HUES48 (cell line): Measurements from ENCODE around the gene SNAP91.
"Not testable (repeated sequence)": the region's sequence is repeated elsewhere in the genome, so short reads cannot be mapped to it uniquely, and the experiment has no call there.

Experiments used
- H3K27ac ChIP-seq: one replicate; pipeline ENCODE4 v1.7.0; 2013; ENCODE audit warnings: low read depth, low read length, inconsistent platforms
- H3K27me3 ChIP-seq: 2 replicates; pipeline ENCODE4 v1.6.1; 2013; ENCODE audit warnings: mild to moderate bottlenecking, low read length; ENCODE audit not compliant: control insufficient read depth, insufficient read depth
- H3K36me3 ChIP-seq: 2 replicates; pipeline ENCODE4 v1.6.1; 2013; ENCODE audit warnings: low read length; ENCODE audit not compliant: control insufficient read depth, insufficient read depth
- H3K4me1 ChIP-seq: 2 replicates; pipeline ENCODE4 v1.6.1; 2013; ENCODE audit warnings: mild to moderate bottlenecking, low read length; ENCODE audit not compliant: control insufficient read depth, insufficient read depth
- H3K4me3 ChIP-seq: 2 replicates; pipeline ENCODE4 v1.5.1; 2013; ENCODE audit warnings: mild to moderate bottlenecking, low read depth, low read length
- H3K9ac ChIP-seq: 2 replicates; pipeline ENCODE4 v1.6.1; 2013; ENCODE audit warnings: mild to moderate bottlenecking, low read depth, low read length, moderate library complexity
- H3K9me3 ChIP-seq: 2 replicates; pipeline ENCODE4 v1.6.1; 2013; ENCODE audit warnings: low read length; ENCODE audit not compliant: control insufficient read depth, insufficient read depth

SNAP91 gene

GRCh38 chr6:83550482-83550881 is 158.4 kb downstream of the SNAP91 start:
- H3K27ac ChIP-seq, H3K36me3 ChIP-seq, H3K9ac ChIP-seq, H3K4me3 ChIP-seq, H3K4me1 ChIP-seq, H3K9me3 ChIP-seq, H3K27me3 ChIP-seq: not testable (repeated sequence)

GRCh38 chr6:83546636-83547035 is 162.3 kb downstream of the SNAP91 start:
- H3K27me3 ChIP-seq, result no peaks in the 10 kb centered on the region
- no peaks in the 10 kb centered on the region for H3K9me3 ChIP-seq
- no peak overlapping the region for H3K27ac ChIP-seq
- no peak overlapping the region for H3K4me3 ChIP-seq
- H3K9ac ChIP-seq, result no peak overlapping the region
- no peaks in the 10 kb centered on the region for H3K4me1 ChIP-seq
- no peaks in the 10 kb centered on the region for H3K36me3 ChIP-seq

GRCh38 chr6:83539678-83540077 is 169.2 kb downstream of the SNAP91 start:
- H3K4me3 ChIP-seq, result no peak overlapping the region
- H3K4me1 ChIP-seq, result no peaks in the 10 kb centered on the region
- H3K36me3 ChIP-seq, result no peaks in the 10 kb centered on the region
- H3K27ac ChIP-seq, result no peak overlapping the region
- no peaks in the 10 kb centered on the region for H3K9me3 ChIP-seq
- H3K9ac ChIP-seq, result no peak overlapping the region
- H3K27me3 ChIP-seq, result no peaks in the 10 kb centered on the region

GRCh38 chr6:83536647-83537589 is 172.0 kb downstream of the SNAP91 start:
- no peaks in the 10 kb centered on the region for H3K36me3 ChIP-seq
- no peaks in the 10 kb centered on the region for H3K4me1 ChIP-seq
- H3K27ac ChIP-seq, result no peak overlapping the region
- H3K9me3 ChIP-seq, result no peaks in the 10 kb centered on the region
- no peak overlapping the region for H3K4me3 ChIP-seq
- H3K27me3 ChIP-seq, result no peaks in the 10 kb centered on the region
- no peak overlapping the region for H3K9ac ChIP-seq

- no peaks in the 10 kb centered on the region for H3K9me3 ChIP-seq
- no peak overlapping the region for H3K27ac ChIP-seq
- no peaks in the 10 kb centered on the region for H3K27me3 ChIP-seq
- no peaks in the 10 kb centered on the region for H3K36me3 ChIP-seq
- no peaks in the 10 kb centered on the region for H3K4me1 ChIP-seq
- H3K4me3 ChIP-seq, result no peak overlapping the region
- H3K9ac ChIP-seq, result no peak overlapping the region
Measured at GRCh38 chr6:83536034-83536646, 172.8 kb downstream of the SNAP91 start.

GRCh38 chr6:83518816-83519480 is 190.0 kb downstream of the SNAP91 start:
- peaks cover 16% of the 10 kb centered on the region for H3K4me1 ChIP-seq
- no peaks in the 10 kb centered on the region for H3K9me3 ChIP-seq
- no peak overlapping the region for H3K4me3 ChIP-seq
- no peaks in the 10 kb centered on the region for H3K36me3 ChIP-seq
- no peak overlapping the region for H3K27ac ChIP-seq
- no peak overlapping the region for H3K9ac ChIP-seq
- H3K27me3 ChIP-seq, result 0 out of 2 replicates have a peak, but pooled peaks cover 1% of the 10 kb centered on the region

- no peak overlapping the region for H3K4me3 ChIP-seq
- no peaks in the 10 kb centered on the region for H3K9me3 ChIP-seq
- peaks cover 11% of the 10 kb centered on the region; the same call in 1 of the 2 replicates for H3K27me3 ChIP-seq
- H3K27ac ChIP-seq, result peak overlapping the region; percentile 75
- H3K9ac ChIP-seq, result no peak overlapping the region
- H3K36me3 ChIP-seq, result no peaks in the 10 kb centered on the region
- peaks cover 21% of the 10 kb centered on the region for H3K4me1 ChIP-seq
Measured at GRCh38 chr6:83517500-83517899, 191.4 kb downstream of the SNAP91 start.

GRCh38 chr6:83514866-83515466 is 193.9 kb downstream of the SNAP91 start:
- no peak overlapping the region for H3K27ac ChIP-seq
- H3K27me3 ChIP-seq, result peaks cover 11% of the 10 kb centered on the region; the same call in 1 of the 2 replicates
- no peak overlapping the region for H3K4me3 ChIP-seq
- H3K36me3 ChIP-seq, result no peaks in the 10 kb centered on the region
- no peak overlapping the region for H3K9ac ChIP-seq
- peaks cover 21% of the 10 kb centered on the region for H3K4me1 ChIP-seq
- H3K9me3 ChIP-seq, result no peaks in the 10 kb centered on the region

GRCh38 chr6:83514466-83514865 is 194.4 kb downstream of the SNAP91 start:
- H3K36me3 ChIP-seq, result no peaks in the 10 kb centered on the region
- no peak overlapping the region for H3K4me3 ChIP-seq
- peaks cover 21% of the 10 kb centered on the region for H3K4me1 ChIP-seq
- H3K9me3 ChIP-seq, result no peaks in the 10 kb centered on the region
- no peak overlapping the region for H3K9ac ChIP-seq
- H3K27me3 ChIP-seq, result peaks cover 11% of the 10 kb centered on the region; the same call in 1 of the 2 replicates
- H3K27ac ChIP-seq, result no peak overlapping the region

GRCh38 chr6:83511901-83512681 is 196.8 kb downstream of the SNAP91 start, which contains the start of gene PRSS35:
TSS of gene PRSS35 (plus strand) at chr6:83512534. CDS start at chr6:83523442, 10,908 bp downstream.
- Histone ChIP-seq H3K9ac (no peak within 1 kb of the TSS), H3K4me3 (peak within 1 kb of the TSS; percentile 85), H3K4me1 (0 out of 2 replicates have a peak, but pooled peaks cover 11% of the 10 kb centered on the region), H3K36me3 (no peaks in the 10 kb centered on the region), H3K9me3 (no peaks in the 10 kb centered on the region), H3K27ac (peak within 1 kb of the TSS; percentile 65), H3K27me3 (peaks cover 11% of the 10 kb centered on the region; the same call in 1 of the 2 replicates)
